Left cardiac atrium (tissue), 2 donors: ENCODE measurements around the gene GTPBP3. TPM values are rescaled to one million over a fixed set of nuclear protein-coding genes. Genes with fewer than 3 reads are reported as not detected.

Experiments used
- total RNA-seq, 2 donors: library from RNA; stranded (reverse); fragmentation: NEBNext Ultra II Directional; extraction: Animal tissue kit (Norgen Biotek cat#: 25700); gene quantifications; one replicate each; pipeline ENCODE4 v1.2.1, GENCODE V29; 2021
- donor health status: DM: no; HTN: yes; CAD: no; lungs with severe emphysema.
- donor health status: DM: yes; HTN: yes; CAD: no.

The GTPBP3 gene
- total RNA-seq, 2 donors from 2014 or later = 9.7 to 12.8 TPM

Other genes starting within 250 kb of the GTPBP3 start
- 10 to 100 TPM; 22.5 to 23.4 TPM for gene USE1, start 122.2 kb upstream of the GTPBP3 start, total RNA-seq
- 10 to 100 TPM; 18.7 to 25.3 TPM for gene OCEL1, start 111.3 kb upstream of the GTPBP3 start, total RNA-seq
- 10 to 100 TPM; 40.5 to 49.9 TPM for gene NR2F6, start 91.6 kb upstream of the GTPBP3 start, total RNA-seq
- gene USHBP1, start 72.8 kb upstream of the GTPBP3 start, total RNA-seq = 1 to 10 TPM; 6.5 to 6.7 TPM
- gene BABAM1, start 70.1 kb upstream of the GTPBP3 start, total RNA-seq = 10 to 100 TPM; 67.2 to 68.3 TPM
- gene ANKLE1, start 55.7 kb upstream of the GTPBP3 start, total RNA-seq = under 1 TPM; 0.37 to 0.47 TPM
- gene ABHD8, start 34.1 kb upstream of the GTPBP3 start, total RNA-seq = 10 to 100 TPM; 11.2 to 11.6 TPM
- 100 to 1,000 TPM; 147 to 152 TPM for gene MRPL34, start 31.7 kb upstream of the GTPBP3 start, total RNA-seq
- gene DDA1, start 28.0 kb upstream of the GTPBP3 start, total RNA-seq = 10 to 100 TPM; 27.5 to 33.3 TPM
- 1 to 10 TPM; 9.5 to 10.0 TPM for gene ANO8, start 2.7 kb upstream of the GTPBP3 start, total RNA-seq
- 100 to 1,000 TPM; 102 to 137 TPM for gene PLVAP, start 39.8 kb downstream of the GTPBP3 start, total RNA-seq
- not detected for gene CCDC194, start 56.6 kb downstream of the GTPBP3 start, total RNA-seq
- 10 to 100 TPM; 56.9 to 72.6 TPM for gene BST2, start 68.1 kb downstream of the GTPBP3 start, total RNA-seq
- gene MVB12A, start 82.5 kb downstream of the GTPBP3 start, total RNA-seq = 10 to 100 TPM; 22.6 to 24.8 TPM
- gene TMEM221, start 111.1 kb downstream of the GTPBP3 start, total RNA-seq = under 1 TPM; 0.18 to 0.21 TPM
- under 1 TPM in 1 of 2 donors, not detected in 1; 0.56 TPM for gene NXNL1, start 123.4 kb downstream of the GTPBP3 start, total RNA-seq
- gene SLC27A1, start 133.0 kb downstream of the GTPBP3 start, total RNA-seq = 10 to 100 TPM; 33.4 to 55.1 TPM
- gene PGLS, start 174.1 kb downstream of the GTPBP3 start, total RNA-seq = 10 to 100 TPM; 28.6 to 37.3 TPM
- 10 to 100 TPM; 47.7 to 54.8 TPM for gene COLGALT1, start 218.1 kb downstream of the GTPBP3 start, total RNA-seq